Muscle layer of duodenum (tissue), 2 donors: ENCODE data around the gene ETV3L.
"Not testable (repeated sequence)": the region's sequence is repeated elsewhere in the genome, so short reads cannot be mapped to it uniquely, and the experiment has no call there.

Source experiments
- H3K27ac ChIP-seq: one replicate; pipeline ENCODE4 v1.7.0; 2013; ENCODE audit warnings: mild to moderate bottlenecking, low read length
- H3K27me3 ChIP-seq: one replicate; pipeline ENCODE4 v1.7.0; 2013; ENCODE audit warnings: low read depth, mild to moderate bottlenecking, control low read depth, low read length
- H3K36me3 ChIP-seq, 2 donors: one replicate each; pipeline ENCODE4 v1.7.0; 2013; ENCODE audit warnings: low read length in 2 of 2, control low read depth in 1 of 2, mild to moderate bottlenecking in 1 of 2; ENCODE audit not compliant: insufficient read depth in 2 of 2, control insufficient read depth in 1 of 2
- H3K4me1 ChIP-seq, 2 donors: one replicate each; pipeline ENCODE4 v1.7.0; 2013; ENCODE audit warnings: low read length in 2 of 2, mild to moderate bottlenecking in 2 of 2, control low read depth in 1 of 2, moderate library complexity in 1 of 2; ENCODE audit not compliant: insufficient read depth in 2 of 2, control insufficient read depth in 1 of 2
- H3K4me3 ChIP-seq, 2 donors: one replicate each; pipeline ENCODE4 v1.7.0; 2013; ENCODE audit warnings: low read length in 2 of 2, low read depth in 1 of 2, mild to moderate bottlenecking in 1 of 2
- H3K9me3 ChIP-seq, 2 donors: one replicate each; pipeline ENCODE4 v1.7.0; 2013; ENCODE audit warnings: low read length in 2 of 2, control low read depth in 1 of 2, mild to moderate bottlenecking in 1 of 2; ENCODE audit not compliant: control insufficient read depth in 1 of 2
- donor health status: healthy.

The ETV3L gene

GRCh38 chr1:157103268-157103667 lies 3.7 kb upstream of the ETV3L start:
- no peaks in the 10 kb centered on the region for H3K36me3 ChIP-seq
- H3K27me3 ChIP-seq, result no peaks in the 10 kb centered on the region
- no peaks in the 10 kb centered on the region for H3K4me1 ChIP-seq
- no peak overlapping the region for H3K4me3 ChIP-seq
- no peak overlapping the region for H3K27ac ChIP-seq
- no peaks in the 10 kb centered on the region for H3K9me3 ChIP-seq

GRCh38 chr1:157101149-157101548 lies 1.5 kb upstream of the ETV3L start:
- no peak overlapping the region for H3K27ac ChIP-seq
- no peaks in the 10 kb centered on the region for H3K4me1 ChIP-seq
- no peaks in the 10 kb centered on the region for H3K9me3 ChIP-seq

GRCh38 chr1:157098987-157099632 lies 498 bp downstream of the ETV3L start:
- not testable (repeated sequence) for H3K27me3 ChIP-seq, H3K27ac ChIP-seq, H3K36me3 ChIP-seq, H3K9me3 ChIP-seq, H3K4me1 ChIP-seq, H3K4me3 ChIP-seq

More at GRCh38 chr1:157101149-157101548, 1.5 kb upstream of the ETV3L start:
- Histone ChIP-seq H3K27me3 (no peaks in the 10 kb centered on the region), H3K36me3 (no peaks in the 10 kb centered on the region), H3K4me3 (no peak overlapping the region)

- Histone ChIP-seq H3K36me3 (no peaks in the 10 kb centered on the region), H3K27me3 (no peaks in the 10 kb centered on the region), H3K4me3 (no peak overlapping the region), H3K27ac (no peak overlapping the region), H3K4me1 (no peaks in the 10 kb centered on the region), H3K9me3 (no peaks in the 10 kb centered on the region)
These were observed 1.1 kb downstream of the ETV3L start for GRCh38 chr1:157098519-157098918.

- Histone ChIP-seq H3K9me3 (no peaks in the 10 kb centered on the region), H3K27ac (no peak overlapping the region), H3K4me3 (no peak overlapping the region), H3K4me1 (no peaks in the 10 kb centered on the region), H3K36me3 (no peaks in the 10 kb centered on the region), H3K27me3 (no peaks in the 10 kb centered on the region)
These were observed 1.9 kb downstream of the ETV3L start for GRCh38 chr1:157097692-157098091.

GRCh38 chr1:157096881-157097280 lies 2.7 kb downstream of the ETV3L start:
- Histone ChIP-seq H3K9me3 (no peaks in the 10 kb centered on the region), H3K27ac (no peak overlapping the region), H3K4me3 (no peak overlapping the region)

GRCh38 chr1:157095551-157095950 lies 4.1 kb downstream of the ETV3L start:
- Histone ChIP-seq H3K4me1 (no peaks in the 10 kb centered on the region), H3K27me3 (no peaks in the 10 kb centered on the region), H3K27ac (no peak overlapping the region), H3K9me3 (no peaks in the 10 kb centered on the region), H3K36me3 (no peaks in the 10 kb centered on the region), H3K4me3 (no peak overlapping the region)

More at GRCh38 chr1:157096881-157097280, 2.7 kb downstream of the ETV3L start:
- no peaks in the 10 kb centered on the region for H3K27me3 ChIP-seq
- no peaks in the 10 kb centered on the region for H3K4me1 ChIP-seq
- no peaks in the 10 kb centered on the region for H3K36me3 ChIP-seq

- Histone ChIP-seq H3K9me3 (no peaks in the 10 kb centered on the region), H3K4me3 (no peak overlapping the region), H3K27ac (no peak overlapping the region), H3K27me3 (no peaks in the 10 kb centered on the region), H3K4me1 (no peaks in the 10 kb centered on the region), H3K36me3 (no peaks in the 10 kb centered on the region)
These were observed 4.5 kb downstream of the ETV3L start for GRCh38 chr1:157095091-157095490.

- Histone ChIP-seq H3K4me1 (no peaks in the 10 kb centered on the region), H3K27me3 (no peaks in the 10 kb centered on the region), H3K36me3 (no peaks in the 10 kb centered on the region), H3K27ac (no peak overlapping the region), H3K4me3 (no peak overlapping the region), H3K9me3 (no peaks in the 10 kb centered on the region)
These were observed 6.8 kb downstream of the ETV3L start for GRCh38 chr1:157092831-157093230.

- Histone ChIP-seq H3K4me3 (no peak overlapping the region), H3K27me3 (no peaks in the 10 kb centered on the region), H3K4me1 (no peaks in the 10 kb centered on the region), H3K36me3 (no peaks in the 10 kb centered on the region), H3K27ac (no peak overlapping the region), H3K9me3 (no peaks in the 10 kb centered on the region)
These were observed 7.8 kb downstream of the ETV3L start for GRCh38 chr1:157091668-157092273.

GRCh38 chr1:157091186-157091585 lies 8.4 kb downstream of the ETV3L start:
- no peaks in the 10 kb centered on the region for H3K9me3 ChIP-seq
- no peaks in the 10 kb centered on the region for H3K4me1 ChIP-seq
- no peaks in the 10 kb centered on the region for H3K36me3 ChIP-seq
- H3K27me3 ChIP-seq, result no peaks in the 10 kb centered on the region
- no peak overlapping the region for H3K27ac ChIP-seq
- no peak overlapping the region for H3K4me3 ChIP-seq

- Histone ChIP-seq H3K9me3 (no peaks in the 10 kb centered on the region), H3K4me1 (no peaks in the 10 kb centered on the region), H3K36me3 (no peaks in the 10 kb centered on the region), H3K27me3 (no peaks in the 10 kb centered on the region), H3K27ac (no peak overlapping the region), H3K4me3 (no peak overlapping the region)
These were observed 8.8 kb downstream of the ETV3L start for GRCh38 chr1:157090771-157091170.
